HUES6 (cell line): ENCODE data around the gene NSG2.
"Not testable (repeated sequence)": the region's sequence is repeated elsewhere in the genome, so short reads cannot be mapped to it uniquely, and the experiment has no call there.

Experiments used
- H3K27ac ChIP-seq: 2 replicates; pipeline ENCODE4 v1.7.0; 2013; ENCODE audit warnings: low read depth, mild to moderate bottlenecking, low read length, inconsistent platforms
- H3K27me3 ChIP-seq: 2 replicates; pipeline ENCODE4 v1.6.1; 2013; ENCODE audit warnings: low read length; ENCODE audit not compliant: control insufficient read depth, insufficient read depth
- H3K36me3 ChIP-seq: 2 replicates; pipeline ENCODE4 v1.6.1; 2013; ENCODE audit warnings: low read length; ENCODE audit not compliant: control insufficient read depth, insufficient read depth
- H3K4me1 ChIP-seq: 2 replicates; pipeline ENCODE4 v1.6.1; 2013; ENCODE audit warnings: low read length; ENCODE audit not compliant: control insufficient read depth, insufficient read depth
- H3K4me3 ChIP-seq: 2 replicates; pipeline ENCODE4 v1.5.1; 2013; ENCODE audit warnings: low read depth, low read length
- H3K9ac ChIP-seq: one replicate; pipeline ENCODE4 v1.6.1; 2013; ENCODE audit warnings: mild to moderate bottlenecking, low read length
- H3K9me3 ChIP-seq: 2 replicates; pipeline ENCODE4 v1.6.1; 2013; ENCODE audit warnings: low read depth, low read length; ENCODE audit not compliant: control insufficient read depth, insufficient read depth

The NSG2 gene

DNA sequence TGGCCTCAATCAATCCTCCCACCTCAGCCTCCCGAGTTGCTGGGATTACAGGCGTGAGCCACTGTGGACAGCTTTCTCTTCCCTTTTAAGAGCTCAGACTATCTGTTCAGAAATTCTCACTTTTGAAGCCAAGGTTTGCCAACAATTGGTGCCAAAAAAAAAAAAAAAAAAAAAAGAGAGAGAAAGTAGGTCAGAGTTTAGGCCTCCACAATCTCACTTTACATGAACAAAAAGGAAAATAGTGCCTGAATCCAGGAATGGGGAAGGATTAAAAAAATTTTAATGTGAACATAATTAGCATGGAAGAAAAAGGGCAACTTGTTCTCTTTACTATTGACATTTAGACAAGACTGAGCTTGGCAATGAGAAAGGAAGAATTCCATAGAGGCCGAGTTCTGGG lies 94.1 kb downstream of the NSG2 start:
- Histone ChIP-seq H3K36me3 (no peaks in the 10 kb centered on the region), H3K9me3 (no peaks in the 10 kb centered on the region), H3K4me1 (peaks cover 4% of the 10 kb centered on the region; the same call in 1 of the 2 replicates), H3K4me3 (no peak overlapping the region), H3K27ac (no peak overlapping the region), H3K27me3 (peaks cover 3% of the 10 kb centered on the region; the same call in 1 of the 2 replicates), H3K9ac (no peak overlapping the region)

DNA sequence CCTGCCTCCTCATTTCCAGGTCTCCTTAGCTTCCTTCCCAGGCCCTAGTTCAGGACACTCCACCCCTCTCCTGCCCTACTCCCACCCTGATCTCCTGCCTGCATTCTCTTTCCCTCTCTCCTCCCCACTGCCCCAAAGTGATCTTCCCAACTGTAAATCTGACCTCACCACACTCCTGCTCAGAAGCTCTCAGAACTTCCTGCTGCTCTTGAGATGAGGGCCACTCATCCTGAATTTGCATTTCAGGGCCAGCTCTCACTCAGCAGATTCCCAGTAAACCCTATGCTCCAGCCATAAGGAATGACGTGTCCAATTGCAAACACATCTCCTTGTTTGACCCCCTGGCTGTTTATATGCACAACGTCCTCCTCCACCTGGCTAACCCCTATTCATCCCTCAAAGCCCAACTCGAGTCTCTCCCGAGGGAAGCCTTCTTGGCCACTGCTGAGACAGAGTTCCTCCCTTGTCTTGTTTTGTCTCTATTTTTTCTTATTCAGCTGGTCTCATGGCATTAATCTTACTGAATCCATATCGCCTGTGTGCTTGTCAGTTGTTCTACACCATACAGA lies 95.0 kb downstream of the NSG2 start:
- H3K4me3 ChIP-seq: no peak overlapping the region
- H3K27me3 ChIP-seq: peaks cover 3% of the 10 kb centered on the region; the same call in 1 of the 2 replicates
- H3K27ac ChIP-seq: no peak overlapping the region
- H3K36me3 ChIP-seq: no peaks in the 10 kb centered on the region
- H3K9me3 ChIP-seq: no peaks in the 10 kb centered on the region
- no peak overlapping the region for H3K9ac ChIP-seq
- H3K4me1 ChIP-seq: peaks cover 4% of the 10 kb centered on the region; the same call in 1 of the 2 replicates

DNA sequence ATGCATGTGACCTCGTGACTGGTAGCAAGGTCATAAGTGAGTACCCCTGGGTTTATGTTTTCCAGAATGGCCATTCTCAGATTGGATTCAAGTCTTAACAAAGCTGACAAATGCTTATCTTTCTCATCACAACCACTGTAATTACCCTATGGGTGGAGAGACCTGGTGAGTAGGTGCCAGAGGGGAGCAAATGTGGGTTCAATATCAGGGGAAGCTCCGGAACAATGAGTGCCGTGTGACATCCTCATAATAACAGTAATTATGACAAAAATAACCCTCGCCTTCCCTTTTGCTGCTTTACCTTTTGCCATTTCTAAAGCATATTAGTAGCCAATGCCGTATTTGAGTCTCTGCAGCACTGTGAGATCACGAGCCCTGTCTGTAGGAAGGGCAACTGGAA lies 95.9 kb downstream of the NSG2 start:
- H3K4me1 ChIP-seq: peaks cover 4% of the 10 kb centered on the region; the same call in 1 of the 2 replicates

DNA sequence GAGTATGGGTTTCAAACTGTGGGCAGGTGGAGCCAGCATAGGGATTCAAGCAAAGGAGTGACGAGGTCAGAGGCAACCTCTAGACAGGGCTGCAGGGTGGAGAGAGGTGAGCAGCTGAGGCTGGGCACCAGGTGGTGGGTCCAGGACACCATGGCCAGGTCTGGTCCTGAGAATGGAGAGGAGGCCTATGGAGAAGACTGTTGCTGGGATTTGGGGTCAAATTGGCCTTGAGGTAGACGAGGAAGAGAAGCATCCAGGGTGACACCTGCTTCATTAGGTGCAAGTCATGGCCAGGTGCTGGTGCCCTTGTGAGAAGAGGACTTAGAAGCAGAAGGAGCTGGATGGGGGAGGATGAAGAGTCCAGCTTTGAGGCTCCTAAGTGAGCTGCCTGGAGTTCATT lies 99.6 kb downstream of the NSG2 start:
- H3K36me3 ChIP-seq: no peaks in the 10 kb centered on the region
- H3K4me1 ChIP-seq: peaks cover 4% of the 10 kb centered on the region; the same call in 1 of the 2 replicates
- H3K9me3 ChIP-seq: no peaks in the 10 kb centered on the region
- no peak overlapping the region for H3K27ac ChIP-seq
- H3K9ac ChIP-seq: no peak overlapping the region
- no peak overlapping the region for H3K4me3 ChIP-seq
- H3K27me3 ChIP-seq: peaks cover 24% of the 10 kb centered on the region; the same call in 1 of the 2 replicates

More for the DNA sequence above, 95.9 kb downstream of the NSG2 start:
- Histone ChIP-seq H3K36me3 (no peaks in the 10 kb centered on the region), H3K9me3 (no peaks in the 10 kb centered on the region), H3K4me3 (no peak overlapping the region), H3K27me3 (peaks cover 7% of the 10 kb centered on the region; the same call in 1 of the 2 replicates), H3K9ac (no peak overlapping the region), H3K27ac (no peak overlapping the region)

DNA sequence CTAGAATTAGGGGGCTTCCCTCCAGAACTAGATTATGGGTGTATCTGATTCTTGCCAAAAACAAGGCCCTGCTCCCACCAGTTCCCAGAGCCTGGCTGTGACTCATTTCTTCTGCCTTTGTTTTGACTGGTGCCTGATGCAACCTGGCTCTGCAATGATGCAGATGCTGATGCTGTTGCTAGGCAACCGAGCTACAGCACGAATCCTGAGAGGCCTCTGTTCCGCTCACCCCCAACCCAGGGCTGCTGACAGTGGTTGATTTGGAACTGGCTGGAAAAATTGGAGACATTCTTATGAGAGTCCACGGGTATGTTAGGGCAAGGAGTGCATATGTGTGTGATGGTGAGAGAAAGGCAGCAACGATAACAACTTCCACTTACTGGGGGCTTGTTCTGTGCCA lies 100.3 kb downstream of the NSG2 start:
- Histone ChIP-seq H3K27ac (no peak overlapping the region), H3K9me3 (no peaks in the 10 kb centered on the region), H3K4me3 (no peak overlapping the region), H3K9ac (no peak overlapping the region), H3K36me3 (no peaks in the 10 kb centered on the region), H3K4me1 (no peaks in the 10 kb centered on the region), H3K27me3 (peaks cover 24% of the 10 kb centered on the region; the same call in 1 of the 2 replicates)

DNA sequence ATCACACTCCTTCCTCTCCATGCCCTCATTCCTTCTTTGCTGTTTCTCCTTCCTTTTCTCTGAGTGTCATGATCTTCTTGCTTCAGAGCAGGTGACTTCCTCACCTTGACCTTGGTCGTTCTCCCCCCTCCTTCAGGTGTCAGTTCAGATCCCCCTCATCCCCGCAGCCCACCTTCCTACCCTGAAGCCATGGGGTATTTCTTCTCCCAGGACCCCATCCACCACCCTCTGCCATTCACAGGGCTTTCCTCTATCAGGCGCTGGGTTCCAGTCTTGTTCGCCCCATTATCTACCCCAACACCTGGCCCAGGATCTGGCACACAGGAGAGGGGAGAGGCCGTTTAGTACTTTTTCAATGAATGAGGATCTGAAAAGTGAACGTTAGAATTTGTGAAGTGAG lies 101.0 kb downstream of the NSG2 start:
- H3K27ac ChIP-seq: no peak overlapping the region
- no peaks in the 10 kb centered on the region for H3K4me1 ChIP-seq
- H3K9ac ChIP-seq: no peak overlapping the region
- no peaks in the 10 kb centered on the region for H3K9me3 ChIP-seq
- H3K4me3 ChIP-seq: no peak overlapping the region
- peaks cover 24% of the 10 kb centered on the region; the same call in 1 of the 2 replicates for H3K27me3 ChIP-seq
- no peaks in the 10 kb centered on the region for H3K36me3 ChIP-seq

DNA sequence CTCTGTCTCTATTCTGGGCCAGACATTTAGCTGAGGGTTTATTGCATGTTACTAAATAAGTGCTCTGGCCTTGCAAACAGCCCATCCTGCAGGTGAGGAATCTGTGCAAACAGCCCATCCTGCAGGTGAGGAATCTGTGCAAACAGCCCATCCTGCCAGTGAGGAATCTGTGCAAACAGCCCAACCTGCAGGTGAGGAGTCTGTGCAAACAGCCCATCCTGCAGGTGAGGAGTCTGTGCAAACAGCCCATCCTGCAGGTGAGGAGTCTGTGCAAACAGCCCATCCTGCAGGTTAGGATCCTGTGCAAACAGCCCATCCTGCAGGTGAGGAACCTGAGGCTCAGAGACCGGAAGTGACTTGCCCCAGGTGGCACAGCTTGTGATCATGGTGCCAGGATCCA lies 101.5 kb downstream of the NSG2 start:
- H3K36me3 ChIP-seq, H3K9me3 ChIP-seq, H3K9ac ChIP-seq, H3K4me1 ChIP-seq, H3K27ac ChIP-seq, H3K4me3 ChIP-seq: not testable (repeated sequence)
- peaks cover 24% of the 10 kb centered on the region; the same call in 1 of the 2 replicates for H3K27me3 ChIP-seq

DNA sequence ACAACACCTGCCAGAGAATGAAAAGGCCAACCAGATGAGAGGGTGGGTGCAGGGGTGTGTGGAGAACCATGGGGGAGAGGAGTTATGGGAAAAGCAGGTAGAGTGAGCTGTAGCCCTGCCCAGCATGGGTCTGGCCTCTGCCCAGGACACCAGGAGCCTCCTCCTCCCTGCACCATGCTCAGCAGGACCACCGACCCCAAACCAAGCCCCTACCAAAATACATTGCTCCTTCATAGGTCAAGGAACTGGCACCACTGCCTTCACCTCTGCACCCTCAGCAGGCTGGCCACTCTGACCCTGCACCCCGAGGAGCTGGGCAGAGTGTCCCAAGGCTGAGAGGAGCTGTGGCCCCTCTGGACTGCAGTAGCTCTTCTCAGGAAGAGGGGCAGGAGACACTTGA lies 102.0 kb downstream of the NSG2 start:
- no peak overlapping the region for H3K27ac ChIP-seq
- H3K9me3 ChIP-seq: no peaks in the 10 kb centered on the region
- H3K4me3 ChIP-seq: no peak overlapping the region

DNA sequence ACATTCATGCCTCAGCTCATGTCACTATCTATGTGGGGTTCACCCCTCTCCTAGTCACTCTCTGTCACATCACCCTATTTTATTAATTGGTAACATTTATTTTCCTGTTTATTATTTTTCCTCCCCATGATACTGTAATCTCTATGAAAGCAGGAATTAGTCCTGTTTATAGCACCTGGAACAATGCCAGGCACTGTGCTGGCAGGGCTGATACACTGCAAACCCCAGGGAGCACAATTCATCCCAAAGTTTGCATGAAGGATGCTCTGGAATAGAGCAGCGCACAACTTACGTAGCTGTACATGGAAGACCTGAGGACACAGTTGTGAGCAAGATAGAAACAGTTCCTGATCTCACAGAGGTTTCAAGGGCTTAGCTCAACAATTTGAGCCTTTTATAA lies 103.2 kb downstream of the NSG2 start:
- H3K4me3 ChIP-seq: no peak overlapping the region
- H3K9me3 ChIP-seq: no peaks in the 10 kb centered on the region
- no peaks in the 10 kb centered on the region for H3K4me1 ChIP-seq
- no peak overlapping the region for H3K9ac ChIP-seq
- H3K36me3 ChIP-seq: no peaks in the 10 kb centered on the region
- H3K27me3 ChIP-seq: peaks cover 24% of the 10 kb centered on the region; the same call in 1 of the 2 replicates
- H3K27ac ChIP-seq: no peak overlapping the region

More for the DNA sequence above, 102.0 kb downstream of the NSG2 start:
- Histone ChIP-seq H3K9ac (no peak overlapping the region), H3K4me1 (no peaks in the 10 kb centered on the region), H3K36me3 (no peaks in the 10 kb centered on the region), H3K27me3 (peaks cover 24% of the 10 kb centered on the region; the same call in 1 of the 2 replicates)

DNA sequence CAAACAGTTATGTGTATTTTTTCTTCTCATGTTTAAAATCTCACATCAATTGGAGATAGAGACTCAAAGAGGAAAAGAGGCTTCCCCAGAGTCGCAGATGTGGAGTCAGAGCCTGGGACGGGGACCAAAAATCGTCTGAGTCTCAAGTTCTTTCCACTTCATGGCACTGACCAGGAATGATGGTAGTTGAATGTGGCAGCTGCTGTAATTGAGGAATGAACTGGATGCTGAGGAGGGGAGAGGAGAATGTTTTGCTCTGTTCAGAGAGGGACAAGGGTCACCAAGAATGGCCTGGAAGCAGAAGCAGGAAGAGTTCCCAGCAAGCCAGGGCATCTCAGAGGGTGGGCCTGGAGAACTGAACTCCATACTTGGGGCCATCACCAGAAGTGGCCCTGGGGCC lies 103.9 kb downstream of the NSG2 start:
- no peaks in the 10 kb centered on the region for H3K36me3 ChIP-seq
- no peak overlapping the region for H3K9ac ChIP-seq
- no peak overlapping the region for H3K27ac ChIP-seq
- H3K4me1 ChIP-seq: no peaks in the 10 kb centered on the region
- no peak overlapping the region for H3K4me3 ChIP-seq
- peaks cover 22% of the 10 kb centered on the region; the same call in 1 of the 2 replicates for H3K27me3 ChIP-seq
- no peaks in the 10 kb centered on the region for H3K9me3 ChIP-seq

DNA sequence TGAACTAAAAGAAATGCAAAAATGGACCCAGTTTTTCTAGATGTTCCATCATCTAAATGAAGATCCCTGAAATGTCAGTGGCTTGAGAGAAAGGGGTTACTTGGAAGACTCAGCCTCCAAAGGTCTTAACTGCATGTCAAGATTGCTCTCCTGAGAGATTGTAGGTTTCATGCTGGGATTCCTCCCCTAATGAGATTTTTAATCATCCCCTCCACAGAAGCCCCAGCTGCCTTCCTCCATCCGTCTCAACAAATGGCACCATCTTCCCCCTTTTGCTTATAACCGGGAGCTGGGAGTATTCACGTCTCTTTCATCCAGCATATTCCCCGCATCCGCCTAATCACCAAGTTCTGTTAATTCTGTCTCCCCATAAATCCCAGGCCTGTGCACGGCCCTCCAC lies 104.5 kb downstream of the NSG2 start:
- Histone ChIP-seq H3K27ac (no peak overlapping the region), H3K27me3 (peaks cover 21% of the 10 kb centered on the region; the same call in 1 of the 2 replicates), H3K36me3 (no peaks in the 10 kb centered on the region), H3K4me3 (no peak overlapping the region), H3K9me3 (no peaks in the 10 kb centered on the region), H3K4me1 (no peaks in the 10 kb centered on the region), H3K9ac (no peak overlapping the region)
